Measurements from ENCODE around the gene PXDC1.
A peak's percentile ranks its signal among the peaks of the same experiment; 100 is the strongest.

Gene PXDC1

DNA sequence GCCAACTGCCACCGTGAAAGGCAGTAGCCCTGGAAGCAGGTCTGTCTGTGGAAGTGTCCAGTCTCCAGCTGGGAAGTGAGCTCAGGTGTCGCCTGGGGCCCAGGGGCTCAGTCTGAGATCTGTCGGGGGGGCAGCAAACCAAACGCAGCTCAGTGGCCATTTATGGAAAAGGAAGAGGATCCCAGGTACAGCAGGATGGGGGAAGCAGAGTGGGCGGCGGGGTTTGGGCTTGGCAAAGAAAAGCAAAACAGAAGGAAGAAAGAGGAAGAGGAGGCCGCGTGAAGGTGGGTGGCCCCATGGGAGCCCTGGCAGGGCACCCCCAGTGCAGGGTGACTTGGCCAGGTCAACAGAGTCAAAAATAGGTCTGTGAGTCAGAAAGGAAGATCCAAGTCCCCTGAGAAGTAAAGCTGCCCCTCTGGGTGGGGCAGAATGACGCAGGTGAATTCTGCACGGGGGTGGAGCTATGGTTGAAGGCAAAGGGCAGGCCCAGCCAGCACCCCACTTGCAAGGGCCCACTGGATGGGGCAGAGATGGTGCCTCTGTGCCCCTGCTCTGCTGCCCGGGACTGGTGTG, 5.3 kb downstream of the PXDC1 start:
- no peak for DNase-seq

GRCh38 chr6:3745566-3746118, 5.9 kb downstream of the PXDC1 start:
- no peak for DNase-seq

GRCh38 chr6:3744901-3745470, 6.5 kb downstream of the PXDC1 start:
- no peak for DNase-seq

GRCh38 chr6:3744211-3744900, 7.2 kb downstream of the PXDC1 start:
- DNase-seq = no peak

GRCh38 chr6:3743541-3743940, 8.0 kb downstream of the PXDC1 start:
- no peak for DNase-seq

DNA sequence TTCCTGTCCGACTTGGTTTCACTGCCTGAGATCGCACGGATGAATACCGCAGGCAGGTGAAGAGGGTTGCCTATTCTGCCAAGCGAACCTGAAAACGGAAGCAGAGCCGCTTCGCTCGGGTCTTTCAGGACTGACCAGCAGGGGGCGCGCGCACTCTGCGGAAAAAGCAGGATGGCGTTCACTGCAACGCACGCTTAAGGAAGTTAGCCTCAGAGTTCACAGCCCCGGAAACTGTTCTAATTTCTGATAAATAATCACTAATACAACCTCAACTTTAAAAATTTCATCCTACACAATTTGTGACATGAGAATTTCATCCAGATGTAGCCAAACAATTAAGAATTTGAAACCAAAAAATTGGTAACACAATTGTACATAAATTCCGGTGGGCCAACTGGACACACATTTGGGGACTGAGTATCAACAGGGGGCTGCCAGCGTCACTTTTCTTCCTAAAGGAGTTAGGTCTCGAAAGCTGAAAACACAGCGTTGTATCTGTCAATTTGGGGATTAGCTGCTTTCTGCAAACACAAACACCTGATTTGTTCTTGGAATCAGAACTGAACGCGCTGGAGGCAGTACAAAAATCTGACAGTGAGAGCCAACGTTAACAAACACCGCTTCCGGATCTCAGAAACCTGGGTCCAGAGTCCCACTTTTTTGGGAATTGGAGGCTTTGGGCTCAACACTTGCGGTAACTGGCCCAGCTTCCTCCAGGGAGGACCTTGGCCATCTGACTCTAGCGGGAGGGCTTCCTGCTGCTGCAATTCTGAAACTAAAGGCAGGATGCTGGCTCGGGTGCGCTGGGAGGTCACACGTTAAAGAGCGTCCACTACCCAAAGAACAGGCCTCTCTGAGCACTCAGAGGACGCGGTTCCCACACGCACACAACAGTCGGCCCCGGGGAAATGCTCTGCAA, 8.8 kb downstream of the PXDC1 start:
- DNase-seq = peak; percentile 43

DNA sequence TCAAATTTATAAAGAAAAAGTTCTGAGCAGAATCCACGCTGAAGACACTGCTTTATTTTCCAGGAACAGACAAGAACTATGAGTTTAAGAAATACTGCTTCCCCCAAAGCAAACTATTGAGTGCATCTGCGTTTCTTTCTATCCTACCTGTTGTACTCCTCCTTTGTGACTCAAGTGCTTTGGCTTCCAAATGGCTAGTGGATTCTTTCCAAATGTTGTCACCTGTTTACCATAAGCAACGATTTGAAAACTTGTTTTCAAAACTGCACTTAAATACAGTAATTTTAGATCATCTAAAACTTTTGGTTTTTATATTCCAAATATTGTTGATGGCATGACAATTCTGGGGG, 9.5 kb downstream of the PXDC1 start:
- no peak for DNase-seq

- DNase-seq = no peak
Measured at GRCh38 chr6:3741477-3741871, 10.0 kb downstream of the PXDC1 start.

DNA sequence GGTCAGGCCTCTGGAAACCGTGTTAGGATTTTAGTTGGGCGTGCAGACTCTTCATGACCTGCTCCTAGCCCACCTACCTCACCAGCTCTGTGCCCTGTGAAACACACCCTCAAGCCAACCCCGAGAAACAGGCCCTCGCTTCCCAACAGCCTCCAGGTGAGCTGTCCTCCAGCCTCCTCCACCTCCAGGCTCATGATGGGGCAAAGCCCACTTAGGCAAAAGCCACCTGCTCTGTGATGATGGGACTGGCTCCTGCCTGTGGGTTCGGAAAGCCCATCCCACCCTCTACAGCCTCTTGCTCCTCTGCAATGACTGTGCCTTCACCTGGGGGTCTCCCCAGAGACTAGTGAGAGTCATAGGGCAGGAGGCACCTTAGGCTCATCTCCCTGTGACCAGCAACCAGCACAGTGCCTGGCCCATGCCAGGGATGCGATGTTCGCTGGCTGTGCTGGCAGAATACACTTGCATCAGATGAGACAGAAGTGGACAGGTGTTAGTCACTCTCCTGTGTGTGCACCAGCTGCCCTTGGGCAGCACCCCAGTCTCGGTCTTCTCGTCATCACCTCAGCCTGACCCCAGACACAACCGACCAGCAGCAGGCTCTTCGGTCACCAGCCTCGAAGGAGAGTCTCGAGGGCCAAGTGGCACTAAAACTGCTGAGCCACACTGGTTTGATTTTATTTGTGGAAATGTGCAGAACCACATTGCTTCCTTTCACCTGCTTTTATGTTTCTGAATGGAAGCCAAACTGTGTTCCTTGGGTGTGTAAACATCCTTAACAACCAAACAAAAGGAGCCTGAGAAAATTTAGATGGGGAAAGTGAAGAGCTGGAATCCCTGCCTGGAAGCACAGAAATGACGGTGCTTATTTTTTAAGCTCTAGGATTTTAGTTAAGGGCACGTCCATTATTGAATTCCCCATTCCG, 10.7 kb downstream of the PXDC1 start:
- DNase-seq = no peak

DNA sequence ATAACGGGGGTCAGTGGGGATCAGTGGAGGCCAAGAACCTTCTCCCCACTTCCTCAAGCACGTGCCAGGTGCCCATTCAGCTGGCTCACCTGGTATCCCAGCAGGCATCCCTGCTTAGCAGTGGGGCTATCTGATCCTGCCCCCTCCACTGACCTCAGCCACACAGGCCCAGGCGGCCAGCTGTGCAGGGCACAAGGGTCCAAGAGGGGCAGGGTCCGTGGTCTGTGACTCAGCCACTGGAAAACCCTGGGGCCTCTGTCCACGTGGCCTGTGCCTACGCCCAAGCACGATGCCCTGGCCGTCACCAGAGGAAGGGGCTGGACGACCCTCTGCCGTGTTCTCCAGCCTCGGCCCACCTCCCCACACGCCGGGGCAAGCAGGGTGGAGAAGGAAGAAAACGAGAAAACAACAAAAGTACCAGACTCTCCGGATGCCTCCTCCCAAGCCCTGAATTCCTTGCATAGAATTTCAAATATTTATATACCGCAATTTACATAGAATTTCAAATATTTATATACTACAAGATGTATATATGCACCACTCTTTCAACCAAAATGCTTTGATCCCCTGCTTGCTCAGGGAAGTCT, 12.1 kb downstream of the PXDC1 start:
- no peak for DNase-seq

GRCh38 chr6:3738381-3739131, 13.0 kb downstream of the PXDC1 start:
- no peak for DNase-seq

- DNase-seq = no peak
Measured at GRCh38 chr6:3737831-3738210, 13.7 kb downstream of the PXDC1 start.

DNA sequence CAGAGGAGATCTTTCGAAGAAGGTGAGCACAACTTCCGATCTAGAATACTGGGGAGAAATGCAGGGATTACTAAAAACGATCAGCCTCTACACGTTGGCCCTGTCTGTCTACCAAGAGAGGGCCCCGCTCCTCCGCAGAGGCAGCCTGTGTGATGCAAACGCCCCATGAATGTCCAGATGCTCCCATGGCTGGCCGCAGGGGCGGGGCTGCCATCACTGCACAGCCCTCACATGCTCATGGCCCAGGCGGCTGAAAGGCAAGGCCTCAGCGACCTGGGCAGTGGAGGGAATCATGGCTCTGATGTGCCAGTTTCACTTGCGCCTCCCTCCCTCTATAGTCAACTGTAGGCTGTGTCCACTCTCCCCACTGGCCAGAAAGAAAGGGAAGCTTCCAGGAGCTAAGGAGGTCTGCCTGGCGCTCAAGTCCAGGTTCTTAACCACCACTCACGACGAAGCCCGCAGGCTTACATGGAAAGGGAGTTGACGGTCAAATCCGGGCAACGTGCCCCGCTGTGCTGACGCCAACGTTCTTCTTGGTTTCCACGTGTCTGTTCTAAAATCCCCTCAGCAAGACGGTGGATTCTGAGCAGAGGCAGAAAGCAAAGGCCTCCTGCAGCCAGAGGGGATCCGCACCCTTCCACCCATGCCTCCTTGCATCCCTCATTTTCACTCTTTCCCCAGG, 14.2 kb downstream of the PXDC1 start:
- no peak for DNase-seq

- no peak for DNase-seq
Measured at GRCh38 chr6:3735029-3735605, 16.4 kb downstream of the PXDC1 start.

GRCh38 chr6:3734023-3734422, 17.5 kb downstream of the PXDC1 start:
- DNase-seq = no peak

GRCh38 chr6:3733321-3733925, 18.1 kb downstream of the PXDC1 start:
- no peak for DNase-seq

GRCh38 chr6:3732345-3733141, 19.0 kb downstream of the PXDC1 start:
- peak; percentile 42 for DNase-seq

DNA sequence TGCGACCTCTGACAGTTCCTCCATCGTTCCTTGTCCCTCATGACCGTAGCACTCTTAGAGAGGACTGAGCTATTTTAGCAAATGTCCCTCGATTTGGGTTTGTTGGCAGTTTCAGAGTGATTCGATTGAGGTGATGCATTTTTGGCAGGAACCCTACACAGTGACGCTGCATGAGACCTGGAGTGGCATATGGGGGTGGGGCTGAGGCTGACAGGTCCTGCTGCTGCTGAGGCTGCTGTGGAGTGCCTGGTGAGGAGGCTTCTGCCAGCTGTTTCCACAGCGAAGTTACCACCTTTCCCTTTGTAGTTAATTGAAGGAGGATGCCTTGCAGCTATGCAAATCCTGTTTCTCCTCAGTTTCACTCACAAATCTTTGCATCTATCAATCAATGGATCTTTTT, 19.8 kb downstream of the PXDC1 start:
- no peak for DNase-seq

Data from NCI-H2081 treated with DMSO at 0.1 percent for 48 hours (cell line).